Esophagus squamous epithelium (tissue), 5 donors: Measurements from ENCODE around the gene SLC25A42. TPM values are rescaled to one million over a fixed set of nuclear protein-coding genes. Genes with fewer than 3 reads are reported as not detected.

Source experiments
- DNase-seq: peaks from one replicate; lab custom pipeline; 2025; lab: John Stamatoyannopoulos, UW
- H3K27ac ChIP-seq, 4 donors: fragments of 200-600 bp; sonication (generic); one replicate each; pipeline ENCODE4 v1.5.1; 2016 to 2019; ENCODE audit warnings: mild to moderate bottlenecking in 1 of 4
- H3K27me3 ChIP-seq, 4 donors: fragments of 200-600 bp; sonication (generic); 1 replicate in 3 of 4; 2 replicates in 1 of 4; pipeline versions ENCODE4 v1.5.1 to v1.6.0; 2017 to 2021; ENCODE audit warnings: antibody characterized with exemption in 1 of 4
- H3K36me3 ChIP-seq, 3 donors: fragments of 200-600 bp; sonication (generic); one replicate each; pipeline ENCODE4 v1.5.1; 2016 to 2019
- H3K4me1 ChIP-seq, 3 donors: fragments of 200-600 bp; sonication (generic); one replicate each; pipeline ENCODE4 v1.5.1; 2017 to 2019
- H3K4me3 ChIP-seq, 4 donors: fragments of 200-600 bp; sonication (generic); 1 replicate in 3 of 4; 2 replicates in 1 of 4; pipeline ENCODE4 v1.5.1; 2016 to 2019; ENCODE audit warnings: mild to moderate bottlenecking in 2 of 4, moderate library complexity in 1 of 4
- H3K9me3 ChIP-seq, 3 donors: fragments of 200-600 bp; sonication (generic); one replicate each; pipeline ENCODE4 v1.5.1; 2016 to 2019
- CTCF ChIP-seq, 6 experiments: fragments of 450-650 bp in 4 of 6; fragments of 200-600 bp in 2 of 6; sonication (generic) in 2 of 6; IDR thresholded peaks; one replicate each; pipeline ENCODE4 v1.5.1; 2016 to 2019; ENCODE audit warnings: antibody characterized with exemption in 6 of 6, mild to moderate bottlenecking in 4 of 6, moderate library complexity in 4 of 6
- POLR2A ChIP-seq, 4 donors: fragments of 450-650 bp; IDR thresholded peaks; one replicate each; pipeline ENCODE4 v1.6.1; 2017; ENCODE audit warnings: antibody characterized with exemption in 4 of 4, mild to moderate bottlenecking in 4 of 4, moderate library complexity in 3 of 4
- WGBS, 2 donors: methylation state at CpG; one replicate each; pipeline ENCODE4 v1.1.5; 2018; 5-methylcytosine and 5-hydroxymethylcytosine counted together
- intact Hi-C: fragments of 100-400 bp; cut with DNase I; formaldehyde crosslinking; loops from one replicate; pipeline ENCODE4 v1.15.0; 2022
- total RNA-seq, 4 donors: library from RNA; depleted of rRNA; stranded (reverse); fragments of >200 nt; gene quantifications; one replicate each; pipeline ENCODE4 v1.1.0, GENCODE V29; 2016
- donor health status: DM: yes; HTN: yes; CAD: no.

The SLC25A42 gene
- total RNA-seq, 4 donors from 2014 or later = 1.7 to 3.8 (median 3.3) TPM

GRCh38 chr19:19076476-19076875, 12.7 kb downstream of the SLC25A42 start:
- Histone ChIP-seq H3K9me3 (no peaks in the 10 kb centered on the region), H3K27me3 (no peaks in the 10 kb centered on the region), H3K4me3 (no peak overlapping the region), H3K36me3 (peaks cover 0 to 25% (median 0%) of the 10 kb centered on the region in 3 donors), H3K4me1 (no peaks in the 10 kb centered on the region), H3K27ac (no peak overlapping the region)
- intact Hi-C loops = no loop called here
- no peak for DNase-seq
- 80 to 91% methylated on average over 1 of the region's 1 CpG for WGBS, 2 donors
- TF ChIP-seq CTCF (IDR thresholded peaks at IDR 0.05) (no peak), POLR2A (IDR thresholded peaks at IDR 0.05) (no peak)

- Histone ChIP-seq H3K9me3 (no peaks in the 10 kb centered on the region), H3K27ac (no peak overlapping the region), H3K36me3 (peaks cover 0 to 25% (median 0%) of the 10 kb centered on the region in 3 donors), H3K27me3 (no peaks in the 10 kb centered on the region), H3K4me1 (no peaks in the 10 kb centered on the region), H3K4me3 (no peak overlapping the region)
- intact Hi-C loops = no loop called here
- whole genome bisulfite sequencing, 2 donors = 91 to 92% methylated on average over 7 of the region's 7 CpGs
- TF ChIP-seq CTCF (IDR thresholded peaks at IDR 0.05) (no peak), POLR2A (IDR thresholded peaks at IDR 0.05) (no peak)
- DNase-seq = no peak
Observed at GRCh38 chr19:19077103-19077502, 13.3 kb downstream of the SLC25A42 start.

- Histone ChIP-seq H3K27ac (no peak overlapping the region), H3K4me3 (no peak overlapping the region), H3K9me3 (no peaks in the 10 kb centered on the region), H3K36me3 (peaks cover 0 to 34% (median 0%) of the 10 kb centered on the region in 3 donors), H3K27me3 (no peaks in the 10 kb centered on the region), H3K4me1 (peaks cover 5 to 13% (median 6%) of the 10 kb centered on the region in 3 donors)
- TF ChIP-seq POLR2A (IDR thresholded peaks at IDR 0.05) = no peak
- no peak for TF ChIP-seq CTCF (IDR thresholded peaks at IDR 0.05)
- intact Hi-C loops = no loop called here
- DNase-seq = no peak
- WGBS, 2 donors = 90 to 98% methylated on average over 6 of the region's 6 CpGs
Observed at GRCh38 chr19:19078801-19079200, 15.0 kb downstream of the SLC25A42 start.

- no peaks in the 10 kb centered on the region for H3K27me3 ChIP-seq
- peaks cover 0 to 34% (median 0%) of the 10 kb centered on the region in 3 donors for H3K36me3 ChIP-seq
- no peak for DNase-seq
- H3K4me1 ChIP-seq = peaks cover 5 to 21% (median 6%) of the 10 kb centered on the region in 3 donors
- no peaks in the 10 kb centered on the region for H3K9me3 ChIP-seq
- H3K27ac ChIP-seq = no peak overlapping the region
- intact Hi-C loops = no loop called here
- WGBS, 2 donors = 94 to 100% methylated on average over 1 of the region's 1 CpG
- TF ChIP-seq POLR2A (IDR thresholded peaks at IDR 0.05) (no peak), CTCF (IDR thresholded peaks at IDR 0.05) (no peak)
- no peak overlapping the region for H3K4me3 ChIP-seq
Observed at GRCh38 chr19:19079571-19079970, 15.8 kb downstream of the SLC25A42 start.

- intact Hi-C loops = no loop called here
- no peak for TF ChIP-seq CTCF (IDR thresholded peaks at IDR 0.05)
- no peak for TF ChIP-seq POLR2A (IDR thresholded peaks at IDR 0.05)
- Histone ChIP-seq H3K4me1 (peaks cover 5 to 21% (median 6%) of the 10 kb centered on the region in 3 donors), H3K4me3 (no peak overlapping the region), H3K36me3 (peaks cover 0 to 20% (median 0%) of the 10 kb centered on the region in 3 donors), H3K27ac (no peak overlapping the region), H3K9me3 (no peaks in the 10 kb centered on the region), H3K27me3 (no peaks in the 10 kb centered on the region)
- WGBS, 2 donors = 77 to 86% methylated on average over 12 to 16 of the region's 16 CpGs
- DNase-seq = no peak
Observed at GRCh38 chr19:19081642-19082151, 17.9 kb downstream of the SLC25A42 start.
